Measurements from ENCODE around the gene ZFR. TPM values are rescaled to one million over a fixed set of nuclear protein-coding genes. Genes with fewer than 3 reads are reported as not detected.

ZFR gene
- polyA plus RNA-seq, 3 donors, result 29.8 to 81.8 (median 62.3) TPM

DNA sequence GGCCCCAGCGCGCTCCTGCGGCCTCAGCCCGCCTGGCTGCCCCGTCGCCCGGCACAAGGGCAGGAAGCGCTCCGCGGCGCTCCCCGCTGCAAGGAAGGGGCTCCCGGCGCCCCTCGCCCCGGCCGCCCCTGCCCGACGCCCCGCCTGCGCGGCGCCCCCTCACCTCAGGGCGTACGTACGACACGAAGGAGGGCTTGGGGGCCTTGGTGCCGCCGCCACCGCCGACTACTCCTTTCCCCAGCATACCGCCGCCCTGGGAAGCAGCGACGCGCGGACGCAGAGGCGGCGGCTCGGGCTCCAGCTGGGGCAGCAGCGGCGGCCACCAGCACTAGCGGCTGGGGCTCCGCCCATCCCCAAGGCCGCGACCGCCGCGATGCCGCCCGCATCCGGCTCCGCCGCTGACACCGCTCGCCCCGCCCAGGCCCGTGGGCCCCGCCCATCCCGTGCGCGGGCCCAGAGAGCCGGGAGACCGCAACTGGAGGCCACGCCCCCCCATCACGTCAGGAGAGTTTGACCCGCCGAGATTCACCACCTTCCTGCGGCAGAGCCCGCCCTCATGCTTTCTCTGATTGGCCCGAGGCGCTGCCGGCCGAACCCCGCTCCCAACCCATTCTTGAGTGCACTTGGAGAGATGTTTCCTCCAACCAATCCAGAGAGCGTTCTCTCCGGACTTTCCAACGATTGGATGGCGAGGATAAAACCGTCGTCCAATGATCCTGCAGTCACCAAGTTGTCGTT, 131.8 kb downstream of the ZFR start, which contains the start of gene MTMR12:
MTMR12 (minus strand) TSS at position 345 of the 738 bp plus-strand sequence; CDS start at position 244, 101 bp downstream.
- Histone ChIP-seq H3K4me1 (ENCODE audit: control insufficient read depth in 1 of 2, insufficient read depth in 2 of 2, low read length in 2 of 2) (peaks cover 37 to 44% of the 10 kb centered on the region in 2 donors), H3K4me3 (replicated peaks in 1 of 3; ENCODE audit: low read depth in 2 of 3, low read length in 3 of 3) (peak within 1 kb of the TSS; percentile 57 to 88 (median 82)), H3K9me3 (replicated peaks in 1 of 2; ENCODE audit: control insufficient read depth in 1 of 2, insufficient read depth in 1 of 2, low read length in 2 of 2) (no peaks in the 10 kb centered on the region), H4K20me1 (ENCODE audit: insufficient read depth, low read length) (peaks cover 19% of the 10 kb centered on the region), H3K9ac (ENCODE audit: insufficient read depth, low read length, poor library complexity, severe bottlenecking) (peak within 1 kb of the TSS; percentile 91), H3K79me2 (ENCODE audit: insufficient read depth, low read length) (peaks cover 45% of the 10 kb centered on the region), H3K27me3 (ENCODE audit: control insufficient read depth in 2 of 2, insufficient read depth in 2 of 2, low read length in 2 of 2) (no peaks in the 10 kb centered on the region), H3K36me3 (replicated peaks in 1 of 2; ENCODE audit: control insufficient read depth in 1 of 2, insufficient read depth in 2 of 2, low read length in 2 of 2) (no peaks in the 10 kb centered on the region), H2AFZ (ENCODE audit: insufficient read depth, low read depth, low read length, poor library complexity, severe bottlenecking) (peak within 1 kb of the TSS; percentile 90), H3K4me2 (replicated peaks; ENCODE audit: extremely low read depth, low read length, poor library complexity, severe bottlenecking) (peak within 1 kb of the TSS; percentile 87), H3K27ac (ENCODE audit: low read depth in 1 of 2, low read length in 2 of 2) (peak within 1 kb of the TSS; percentile 48 to 86)
- Mint-ChIP-seq H3K9me3 (no peaks in the 10 kb centered on the region), H3K27me3 (ENCODE audit: low read depth in 3 of 3) (peaks cover 1 to 5% (median 2%) of the 10 kb centered on the region in 3 donors), H3K4me3 (peak within 1 kb of the TSS; percentile 92 to 97), H3K4me1 (peaks cover 40% of the 10 kb centered on the region), H3K36me3 (peaks cover 0 to 6% of the 10 kb centered on the region in 2 donors), H3K27ac (peak within 1 kb of the TSS; percentile 83 to 94 (median 87))
- WGBS (ENCODE audit: insufficient coverage), result under 1% methylated on average over 68 of the region's 83 CpGs
- intact Hi-C loops (cut with micrococcal nuclease), result loop anchor here (5.0 to 10.0 kb wide), 3 partner anchors 78 to 140 kb away; partner anchors contain the start of gene GOLPH3 (in 1 of the 2)
- peak; percentile 99 for DNase-seq
- TF ChIP-seq, protein P1, sequence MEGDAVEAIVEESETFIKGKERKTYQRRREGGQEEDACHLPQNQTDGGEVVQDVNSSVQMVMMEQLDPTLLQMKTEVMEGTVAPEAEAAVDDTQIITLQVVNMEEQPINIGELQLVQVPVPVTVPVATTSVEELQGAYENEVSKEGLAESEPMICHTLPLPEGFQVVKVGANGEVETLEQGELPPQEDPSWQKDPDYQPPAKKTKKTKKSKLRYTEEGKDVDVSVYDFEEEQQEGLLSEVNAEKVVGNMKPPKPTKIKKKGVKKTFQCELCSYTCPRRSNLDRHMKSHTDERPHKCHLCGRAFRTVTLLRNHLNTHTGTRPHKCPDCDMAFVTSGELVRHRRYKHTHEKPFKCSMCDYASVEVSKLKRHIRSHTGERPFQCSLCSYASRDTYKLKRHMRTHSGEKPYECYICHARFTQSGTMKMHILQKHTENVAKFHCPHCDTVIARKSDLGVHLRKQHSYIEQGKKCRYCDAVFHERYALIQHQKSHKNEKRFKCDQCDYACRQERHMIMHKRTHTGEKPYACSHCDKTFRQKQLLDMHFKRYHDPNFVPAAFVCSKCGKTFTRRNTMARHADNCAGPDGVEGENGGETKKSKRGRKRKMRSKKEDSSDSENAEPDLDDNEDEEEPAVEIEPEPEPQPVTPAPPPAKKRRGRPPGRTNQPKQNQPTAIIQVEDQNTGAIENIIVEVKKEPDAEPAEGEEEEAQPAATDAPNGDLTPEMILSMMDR (IDR thresholded peaks at IDR 0.05), result no peak

DNA sequence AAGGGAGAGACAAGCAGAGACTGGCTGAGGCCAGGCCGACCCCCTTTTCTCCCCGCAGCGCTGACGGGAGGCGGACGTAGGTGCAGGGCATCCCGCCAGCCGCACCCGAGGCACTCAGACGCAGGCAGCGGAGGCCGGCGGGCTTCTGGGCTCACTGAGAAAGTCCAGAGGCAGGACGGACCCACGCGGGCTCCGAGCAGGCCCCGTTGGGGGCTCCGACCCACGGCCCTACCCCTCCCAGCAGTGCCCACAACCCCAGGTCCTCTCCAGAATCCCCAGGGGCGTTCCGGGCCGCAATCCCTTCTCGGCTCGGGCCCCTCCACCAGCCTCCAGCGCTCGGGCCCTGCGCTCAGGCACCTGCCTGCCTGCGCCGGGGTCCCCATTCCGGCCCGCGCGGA, 132.3 kb downstream of the ZFR start:
- peaks cover 25% of the 10 kb centered on the region for H4K20me1 ChIP-seq (ENCODE audit: insufficient read depth, low read length)
- H3K36me3 ChIP-seq (replicated peaks in 1 of 2; ENCODE audit: control insufficient read depth in 1 of 2, insufficient read depth in 2 of 2, low read length in 2 of 2), result no peaks in the 10 kb centered on the region
- 0% methylated on average over 34 of the region's 34 CpGs for WGBS (ENCODE audit: insufficient coverage)
- peak in 1 of 3 donors; percentile 28 for DNase-seq
- peaks cover 1 to 5% (median 2%) of the 10 kb centered on the region in 3 donors for H3K27me3 Mint-ChIP-seq (ENCODE audit: low read depth in 3 of 3)
- intact Hi-C loops (cut with micrococcal nuclease), result loop anchor here (5.0 to 10.0 kb wide), 3 partner anchors 77 to 140 kb away; partner anchors contain the start of gene GOLPH3 (in 1 of the 2)
- H3K36me3 Mint-ChIP-seq, result peaks cover 0 to 12% of the 10 kb centered on the region in 2 donors
- H3K9ac ChIP-seq (ENCODE audit: insufficient read depth, low read length, poor library complexity, severe bottlenecking), result peak overlapping the region; percentile 91
- peak overlapping the region; percentile 92 to 97 for H3K4me3 Mint-ChIP-seq
- peak overlapping the region; percentile 48 to 88 (median 82) for H3K4me3 ChIP-seq (replicated peaks in 1 of 3; ENCODE audit: low read depth in 2 of 3, low read length in 3 of 3)
- peaks cover 42% of the 10 kb centered on the region for H3K4me1 Mint-ChIP-seq
- H3K9me3 Mint-ChIP-seq, result no peaks in the 10 kb centered on the region
- H3K27me3 ChIP-seq (ENCODE audit: control insufficient read depth in 2 of 2, insufficient read depth in 2 of 2, low read length in 2 of 2), result no peaks in the 10 kb centered on the region
- peaks cover 50% of the 10 kb centered on the region for H3K79me2 ChIP-seq (ENCODE audit: insufficient read depth, low read length)
- peak overlapping the region; percentile 16 to 82 for H3K27ac ChIP-seq (ENCODE audit: low read depth in 1 of 2, low read length in 2 of 2)
- H3K4me1 ChIP-seq (ENCODE audit: control insufficient read depth in 1 of 2, insufficient read depth in 2 of 2, low read length in 2 of 2), result peaks cover 37 to 44% of the 10 kb centered on the region in 2 donors
- TF ChIP-seq, protein P1 (IDR thresholded peaks at IDR 0.05), result no peak
- H3K4me2 ChIP-seq (replicated peaks; ENCODE audit: extremely low read depth, low read length, poor library complexity, severe bottlenecking), result peak overlapping the region; percentile 87
- H2AFZ ChIP-seq (ENCODE audit: insufficient read depth, low read depth, low read length, poor library complexity, severe bottlenecking), result peak overlapping the region; percentile 90
- H3K9me3 ChIP-seq (replicated peaks in 1 of 2; ENCODE audit: control insufficient read depth in 1 of 2, insufficient read depth in 1 of 2, low read length in 2 of 2), result no peaks in the 10 kb centered on the region
- H3K27ac Mint-ChIP-seq, result peak overlapping the region; percentile 8 to 89 (median 83)

All from CD14-positive monocyte (primary cell).